Activated CD4-positive, CD25-positive, alpha-beta regulatory T cell (primary cell): ENCODE results near the gene DENND1A.

Source experiments
- DNase-seq, 4 experiments: peaks; one replicate each; lab custom pipeline; 2025; lab: John Stamatoyannopoulos, UW

The DENND1A gene

DNA sequence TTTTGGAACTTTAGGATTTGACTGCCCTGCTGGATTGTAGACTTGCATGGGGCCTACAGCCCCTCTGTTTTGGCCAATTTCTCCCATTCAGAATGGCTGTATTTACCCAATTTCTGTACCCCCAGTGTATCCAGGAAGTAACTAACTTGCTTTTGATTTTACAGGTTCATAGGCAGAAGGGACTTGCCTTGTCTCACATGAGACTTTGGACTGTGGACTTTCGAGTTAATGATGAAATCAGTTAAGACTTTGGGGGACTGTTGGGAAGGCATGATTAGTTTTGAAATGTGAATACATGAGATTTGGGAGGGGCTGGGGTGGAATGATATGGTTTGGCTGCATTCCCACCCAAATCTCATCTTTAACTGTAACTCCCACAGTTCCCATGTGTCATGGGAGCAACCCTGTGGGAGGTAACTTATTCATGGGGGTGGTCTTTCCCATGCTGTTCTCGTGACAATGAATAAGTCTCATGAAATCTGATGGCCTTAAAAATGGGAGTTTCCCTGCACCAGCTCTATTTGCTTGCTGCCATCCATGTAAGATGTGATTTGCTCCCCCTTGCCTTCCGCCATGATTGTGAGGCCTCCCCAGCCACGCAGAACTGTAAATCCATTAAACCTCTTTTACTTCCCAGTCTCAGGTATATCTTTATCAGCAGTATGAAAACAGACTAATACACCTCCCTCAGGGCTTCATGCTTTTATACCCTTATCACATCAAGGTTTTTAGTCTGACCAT, 206.6 kb downstream of the DENND1A start:
- DNase-seq = no peak

DNA sequence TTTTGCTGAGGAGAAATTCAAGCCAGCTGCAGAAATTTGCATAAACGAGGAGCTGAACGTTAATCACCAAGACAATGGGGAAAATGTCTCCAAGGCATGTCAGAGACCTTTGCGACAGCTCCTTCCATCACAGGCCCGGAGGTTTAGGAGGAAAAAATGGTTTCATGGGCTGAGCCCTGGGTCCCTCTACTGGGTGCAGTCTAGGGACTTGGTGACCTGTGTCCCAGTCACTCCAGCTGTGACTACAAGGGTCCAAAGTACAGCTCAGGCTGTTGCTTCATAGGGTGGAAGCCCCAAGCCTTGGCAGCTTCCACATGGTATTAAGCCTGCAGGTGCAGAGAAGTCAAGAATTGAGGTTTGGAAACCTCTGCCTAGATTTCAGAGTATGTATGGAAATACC, 207.5 kb downstream of the DENND1A start:
- no peak for DNase-seq

DNA sequence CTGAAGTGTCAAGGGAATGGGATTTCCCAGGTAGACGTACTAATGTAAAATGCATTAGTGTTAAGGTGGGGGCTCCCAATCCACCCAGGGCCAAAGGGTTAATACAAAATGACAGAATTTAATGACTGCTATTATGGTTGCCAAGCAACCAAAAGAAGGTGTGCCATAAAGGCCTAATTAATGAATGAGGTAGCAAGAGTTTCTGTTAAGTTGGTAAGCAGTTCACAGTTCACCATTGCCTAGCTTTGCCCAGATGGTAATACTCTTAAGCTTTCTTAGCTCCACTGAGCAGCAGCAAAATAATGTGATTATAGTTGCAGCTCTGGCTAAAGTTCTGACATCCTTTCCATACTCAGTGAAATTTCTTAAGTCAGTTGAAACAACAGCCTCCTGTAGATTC, 211.7 kb downstream of the DENND1A start:
- no peak for DNase-seq

DNA sequence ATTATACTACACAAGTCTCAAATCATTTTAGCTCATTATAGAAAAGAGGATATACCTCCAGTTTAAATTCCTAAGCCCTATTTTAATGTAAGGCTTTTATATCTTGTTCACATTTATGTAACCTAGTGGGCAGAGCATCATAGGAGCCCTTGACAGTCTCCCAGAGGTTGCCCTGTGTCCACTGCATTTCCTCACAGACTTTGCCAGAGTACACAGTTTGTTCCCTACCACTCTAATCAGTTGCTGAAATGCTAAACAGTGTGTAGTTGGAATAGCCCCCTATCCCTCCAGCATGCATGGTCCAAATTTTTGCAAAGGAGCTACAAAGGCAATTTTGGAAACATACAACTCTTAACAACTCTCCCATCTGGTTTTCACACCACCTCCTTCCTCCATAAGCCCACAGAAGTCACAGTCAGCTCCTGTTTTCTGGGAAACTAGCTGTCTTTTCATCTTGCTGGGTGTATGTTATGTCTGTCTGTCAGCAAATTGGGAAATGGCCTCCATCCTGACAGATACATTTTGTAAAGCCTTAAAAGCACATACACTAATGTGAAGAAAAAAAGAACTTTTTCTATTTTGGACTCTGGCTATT, 212.2 kb downstream of the DENND1A start:
- DNase-seq = no peak

DNA sequence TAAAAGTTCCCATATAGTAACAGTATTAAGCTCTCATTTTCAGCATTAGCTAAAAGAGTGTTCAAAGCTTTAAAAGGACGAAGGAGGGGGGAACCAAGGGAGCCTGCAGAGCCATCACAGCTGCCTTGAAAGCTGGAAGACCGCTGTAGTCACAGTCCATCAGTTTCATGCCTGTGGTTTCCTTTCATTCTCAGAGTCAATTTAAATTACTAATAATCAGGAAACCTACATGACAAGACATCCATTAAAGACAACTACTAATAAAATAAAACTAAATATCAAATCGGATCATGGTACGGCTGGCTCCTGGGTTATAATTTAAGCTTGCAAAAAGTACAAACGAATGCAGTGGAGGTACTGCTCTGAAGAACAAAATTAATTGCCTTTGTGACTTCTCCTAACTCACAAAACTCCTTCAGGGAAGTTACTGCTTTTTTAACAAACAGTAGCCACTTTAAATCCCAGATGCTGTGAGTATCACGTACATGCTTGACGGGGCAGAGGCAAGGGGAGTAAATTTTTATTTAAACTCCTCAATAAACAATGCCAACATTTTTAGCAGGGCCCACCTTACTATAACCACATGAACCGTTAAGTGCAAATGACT, 213.5 kb downstream of the DENND1A start:
- DNase-seq = no peak

DNA sequence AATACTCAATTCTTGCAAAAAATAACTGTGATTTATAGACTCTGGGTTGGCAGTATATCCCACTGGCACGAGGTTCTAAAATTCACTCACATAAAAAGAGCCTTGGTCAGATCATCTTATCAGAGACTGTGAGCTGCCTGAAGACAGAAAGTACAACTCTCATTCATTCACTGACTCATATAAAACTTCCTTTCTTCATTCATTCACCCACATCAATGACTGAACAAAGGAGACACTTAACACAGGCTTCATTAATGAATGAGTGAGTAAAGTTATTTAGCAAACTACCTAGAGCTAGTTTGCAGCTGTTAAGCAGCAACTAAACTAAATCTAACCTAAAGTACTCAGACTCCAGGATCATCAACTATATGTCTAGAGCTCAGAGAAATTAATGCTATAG, 214.7 kb downstream of the DENND1A start:
- no peak for DNase-seq

DNA sequence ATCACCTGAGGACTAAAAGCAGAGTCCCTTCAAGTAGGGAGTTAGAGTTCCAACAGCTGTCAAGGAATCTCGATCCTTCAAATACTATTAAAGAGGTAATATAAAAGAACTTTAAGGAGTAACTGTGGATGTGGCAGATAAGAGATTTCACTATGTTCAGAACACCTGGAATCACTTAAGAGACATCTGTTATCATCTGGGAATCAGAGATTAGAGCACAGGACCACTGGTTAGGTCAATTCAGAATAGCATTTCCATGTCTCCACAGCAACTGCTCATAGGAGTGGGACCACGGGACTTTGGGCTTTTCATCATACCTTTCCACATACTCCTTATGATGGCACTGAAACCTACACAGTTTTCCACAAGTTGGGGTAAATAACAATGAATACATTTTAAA, 216.6 kb downstream of the DENND1A start:
- DNase-seq = no peak

DNA sequence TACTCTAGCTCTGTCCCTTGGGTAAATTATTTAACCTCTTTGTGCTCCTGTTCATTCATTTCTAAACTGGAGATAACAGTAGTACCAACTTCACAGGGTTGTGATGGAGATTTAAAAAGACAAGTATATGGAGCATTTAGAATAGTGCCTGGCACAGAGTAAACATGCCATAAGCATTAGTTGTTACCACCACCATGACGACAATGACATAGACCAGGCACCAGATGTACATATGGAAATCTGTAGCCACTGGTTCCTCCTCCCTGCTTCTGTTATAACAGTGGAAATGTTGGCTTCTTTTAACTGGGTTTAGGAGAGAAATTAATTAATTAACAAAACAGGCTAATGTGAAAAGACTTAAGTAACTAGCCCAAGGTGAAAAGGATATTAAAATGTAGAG, 217.5 kb downstream of the DENND1A start:
- DNase-seq = no peak

DNA sequence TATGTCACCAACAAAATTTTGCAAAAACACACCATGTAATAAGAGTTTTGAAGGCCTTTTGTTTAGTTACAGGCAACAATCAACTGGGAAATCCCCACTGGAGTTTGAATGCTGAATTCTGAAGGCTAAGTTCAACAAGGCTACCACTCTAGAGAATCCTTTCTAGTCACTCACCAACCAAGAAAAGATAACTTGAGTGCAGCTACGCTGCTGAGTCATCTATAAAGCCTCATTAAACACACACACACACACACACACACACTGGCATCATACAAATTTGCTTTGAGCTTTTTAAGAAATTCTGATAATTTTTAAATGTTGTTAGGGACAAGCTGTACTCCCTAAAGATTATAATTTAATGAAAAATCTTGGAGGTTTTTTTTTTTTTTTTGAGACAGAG, 219.6 kb downstream of the DENND1A start:
- no peak for DNase-seq

DNA sequence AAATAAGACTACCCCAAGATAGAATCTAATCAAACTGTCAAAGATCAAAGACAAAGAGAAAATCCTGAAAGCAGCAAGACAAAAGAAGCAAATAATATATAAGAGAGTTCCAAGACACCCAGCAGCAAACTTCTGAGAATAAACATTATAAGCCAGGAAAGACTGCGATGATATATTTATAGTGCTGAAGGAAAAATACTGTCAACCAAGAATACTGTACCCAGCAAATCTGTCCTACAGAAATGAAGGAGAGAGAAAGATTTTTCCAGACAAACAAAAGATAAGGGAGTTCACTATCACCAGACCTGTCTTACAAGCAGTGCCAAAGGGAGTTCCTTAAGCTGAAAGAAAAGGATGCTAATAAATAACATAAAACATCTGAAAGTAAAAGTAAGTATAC, 227.4 kb downstream of the DENND1A start:
- no peak for DNase-seq

DNA sequence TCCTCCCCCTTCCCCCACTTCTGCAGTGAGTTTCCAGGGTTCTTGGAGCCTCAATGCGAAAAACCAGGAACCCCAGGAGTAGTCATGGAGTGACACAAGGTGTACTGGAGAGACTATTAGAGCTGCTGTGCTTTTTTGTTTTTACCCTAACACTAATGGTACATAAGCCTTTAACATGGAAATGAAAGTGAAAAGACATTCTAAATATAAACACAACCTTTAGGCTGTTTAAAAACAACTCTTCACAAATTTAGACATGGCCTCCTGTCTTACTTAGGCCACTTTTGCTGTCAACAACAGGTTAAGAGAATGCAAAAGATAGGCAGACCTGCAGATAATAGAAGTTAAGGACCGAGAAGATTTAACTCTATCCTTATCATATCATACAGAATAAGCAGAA, 232.2 kb downstream of the DENND1A start:
- no peak for DNase-seq

DNA sequence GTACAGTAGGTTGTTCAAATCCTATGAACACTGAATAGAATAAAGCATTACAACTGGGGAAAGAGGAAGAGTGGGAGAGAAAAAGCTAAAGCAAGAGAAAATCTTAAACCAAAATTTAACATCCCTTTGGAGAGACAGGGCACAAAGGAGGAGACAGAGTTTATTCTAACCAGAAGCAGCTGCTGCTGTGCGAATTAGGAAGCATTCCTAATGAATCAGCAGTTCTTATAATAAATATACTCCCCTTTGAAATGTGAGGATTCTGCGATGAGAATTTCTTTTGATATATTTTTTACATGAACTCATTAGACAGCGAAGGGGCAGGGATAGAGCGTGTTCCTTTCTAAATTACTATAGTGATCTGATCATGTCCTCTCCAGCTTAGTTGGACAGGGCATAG, 233.4 kb downstream of the DENND1A start:
- no peak for DNase-seq

DNA sequence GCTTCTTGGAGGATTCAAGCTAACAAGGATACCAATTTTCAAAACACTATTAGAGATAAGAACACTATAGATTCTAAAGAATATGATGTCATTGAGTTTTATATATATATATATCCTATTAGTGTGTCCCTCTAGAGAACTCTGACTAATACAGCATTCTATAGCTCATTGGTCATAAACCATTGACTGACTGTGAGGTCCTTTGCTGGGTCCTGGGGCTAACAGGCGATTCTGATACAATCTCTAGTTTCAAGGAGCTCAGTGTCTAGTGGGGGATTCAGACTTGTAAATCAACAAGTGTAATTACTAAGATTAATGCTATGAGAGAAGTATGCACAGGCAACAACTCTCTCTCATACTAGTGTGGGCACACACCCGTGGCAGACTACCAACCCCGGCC, 234.5 kb downstream of the DENND1A start:
- DNase-seq = no peak

DNA sequence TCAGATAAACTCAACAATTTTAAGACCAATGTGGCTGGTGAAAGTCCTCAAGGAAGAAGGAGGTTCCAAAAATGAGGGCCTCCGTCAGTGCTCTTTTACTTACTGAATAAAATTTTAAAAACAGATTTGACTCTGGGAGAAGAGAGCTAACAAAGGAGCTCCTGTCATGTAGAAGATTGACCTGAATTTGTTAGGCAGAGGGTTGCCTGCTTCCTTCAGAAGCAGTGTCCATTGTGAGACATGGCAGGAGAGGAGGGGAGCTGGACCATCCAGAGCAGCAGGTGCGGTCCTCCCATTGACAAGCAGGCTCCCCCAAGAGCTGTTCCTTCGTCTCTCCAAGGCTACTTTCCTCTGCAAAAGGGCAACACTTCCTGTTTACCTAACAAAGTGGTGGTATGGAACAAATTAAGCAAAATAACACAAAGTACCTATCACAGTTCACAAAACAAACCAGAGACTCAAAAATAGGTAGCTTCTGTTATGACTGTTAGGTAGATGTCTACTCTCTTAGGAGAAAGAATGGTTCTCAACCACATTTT, 238.1 kb downstream of the DENND1A start:
- DNase-seq = no peak

DNA sequence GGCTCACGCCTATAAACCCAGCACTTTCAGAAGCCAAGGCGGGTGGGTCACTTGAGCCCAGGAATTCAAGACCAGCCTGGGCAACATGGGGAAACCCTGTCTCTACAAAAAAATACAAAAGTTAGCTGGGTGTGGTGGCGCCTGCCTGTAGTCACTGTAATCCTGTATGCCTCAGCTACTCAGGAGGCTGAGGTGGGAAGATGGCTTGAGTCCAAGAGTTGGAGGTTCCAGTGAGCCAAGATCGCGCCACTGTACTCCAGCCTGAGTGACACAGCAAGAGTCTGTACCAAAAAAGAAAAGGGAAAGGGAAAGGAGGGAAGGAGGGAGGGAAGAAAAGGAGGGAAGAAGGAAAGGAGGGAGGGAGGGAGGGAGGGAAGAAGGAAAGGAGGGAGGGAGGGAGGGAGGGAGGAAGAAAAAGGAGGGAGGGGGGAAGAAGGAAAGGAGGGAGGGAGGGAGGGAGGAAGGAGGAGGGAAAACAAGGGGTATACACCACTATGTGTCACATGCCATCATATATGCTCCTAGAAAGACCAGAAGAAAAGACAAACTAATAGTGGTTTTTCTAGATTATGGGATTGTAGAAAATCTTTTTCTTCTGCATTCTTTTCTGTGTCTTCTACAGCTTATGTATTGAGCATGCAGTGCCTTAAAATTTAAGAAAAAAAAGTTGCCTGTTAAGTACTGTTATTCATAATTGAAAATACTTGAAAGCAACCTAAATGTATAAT, 240.1 kb downstream of the DENND1A start:
- DNase-seq = no peak

DNA sequence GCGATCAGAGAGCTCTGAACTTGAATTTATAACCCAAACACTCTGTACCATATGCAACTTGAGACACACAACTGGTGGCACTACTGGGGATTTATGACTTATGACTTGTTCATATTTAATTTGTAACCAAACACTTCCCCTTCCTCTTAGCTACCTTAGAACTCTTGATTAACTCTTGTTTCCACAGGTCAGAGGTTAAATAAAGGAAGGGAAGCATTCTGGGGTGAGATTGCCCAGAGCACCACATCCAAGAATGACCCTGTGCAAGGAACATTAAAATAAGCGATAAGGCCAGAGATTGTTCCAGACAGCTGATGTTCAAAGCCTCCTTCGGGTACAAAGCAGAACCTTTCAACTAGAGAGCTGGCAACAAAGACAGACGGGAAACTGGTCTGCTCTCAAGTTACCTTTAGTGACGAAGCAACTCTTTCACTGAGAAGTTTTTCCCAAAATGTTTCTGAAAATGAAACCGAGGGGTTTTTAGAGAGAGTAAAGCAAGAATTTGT, 242.6 kb downstream of the DENND1A start:
- DNase-seq = no peak

DNA sequence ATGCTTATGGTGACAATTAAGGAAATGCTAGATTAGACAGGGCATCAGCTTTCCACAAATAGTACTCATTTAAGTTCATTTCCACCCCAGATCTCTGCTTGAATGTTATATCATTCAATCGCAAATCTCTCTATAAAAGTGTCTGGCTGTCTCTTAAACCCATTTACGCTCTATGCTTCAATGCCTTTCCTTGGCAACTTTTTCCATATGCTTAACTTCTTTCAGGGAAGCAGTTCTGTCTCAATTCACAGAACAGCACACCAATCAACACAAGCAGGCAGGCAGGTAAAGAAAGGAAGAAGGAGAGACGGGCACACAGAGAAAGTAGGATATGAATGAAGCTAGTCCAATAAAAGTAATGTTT, 243.1 kb downstream of the DENND1A start:
- DNase-seq = no peak

DNA sequence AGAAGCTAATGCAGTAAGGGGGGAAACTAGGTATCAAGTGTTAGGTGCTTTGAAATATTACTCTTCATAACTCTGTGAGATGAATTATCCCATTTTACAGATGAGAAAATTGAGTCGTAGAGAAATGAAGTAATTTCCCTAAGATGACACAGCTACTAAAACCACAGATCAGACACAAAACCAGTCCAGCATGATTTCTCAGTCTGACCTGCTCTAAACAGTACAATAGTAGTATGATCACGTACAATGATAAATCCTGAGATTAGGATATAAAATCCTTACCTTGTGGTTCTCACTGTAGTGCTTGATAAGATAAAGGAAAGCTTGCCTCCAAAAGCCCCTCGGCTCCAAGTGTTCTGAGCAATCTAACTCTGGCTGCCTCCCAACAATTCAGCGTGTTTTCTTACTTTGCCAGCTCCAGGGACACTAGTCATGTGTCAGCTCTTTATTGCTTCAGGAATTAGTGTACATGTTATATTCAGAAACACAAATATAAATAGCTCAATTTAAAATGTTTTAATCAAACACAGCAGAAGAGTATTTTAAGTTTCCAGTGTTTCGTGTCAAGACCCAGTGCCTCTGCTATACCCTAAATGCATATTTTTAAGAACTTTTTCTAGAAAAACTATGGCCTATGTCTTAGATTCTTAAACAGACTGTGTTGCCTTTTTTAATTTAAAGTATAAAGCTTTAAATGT, 243.6 kb downstream of the DENND1A start:
- DNase-seq = no peak

DNA sequence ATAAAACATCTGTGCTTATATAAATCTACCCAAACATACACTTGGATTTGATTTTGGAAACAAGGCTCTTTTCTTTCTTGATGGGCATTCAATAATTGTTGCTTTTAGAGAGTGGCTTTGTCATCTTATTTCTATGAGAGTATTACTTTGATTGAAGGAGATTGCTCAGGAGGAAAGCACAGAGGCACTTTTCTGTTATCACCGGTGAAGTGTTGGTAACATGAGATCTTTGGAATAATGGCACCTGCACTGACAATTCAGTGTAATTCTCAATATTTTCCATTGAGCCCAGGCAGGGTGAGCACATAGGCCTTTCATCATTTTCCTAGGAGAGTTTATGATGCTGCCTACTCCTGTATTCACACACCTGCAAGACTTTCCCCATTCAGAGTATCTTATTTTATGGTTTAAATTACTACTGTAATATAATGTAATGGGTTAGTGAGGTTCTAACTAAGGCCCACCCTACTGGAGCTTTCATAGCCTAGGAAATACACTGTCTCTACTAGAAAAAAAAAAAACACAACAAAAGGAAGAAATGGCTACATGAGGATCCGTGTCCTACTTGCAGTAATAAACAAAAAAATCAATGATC, 244.3 kb downstream of the DENND1A start:
- DNase-seq = no peak

DNA sequence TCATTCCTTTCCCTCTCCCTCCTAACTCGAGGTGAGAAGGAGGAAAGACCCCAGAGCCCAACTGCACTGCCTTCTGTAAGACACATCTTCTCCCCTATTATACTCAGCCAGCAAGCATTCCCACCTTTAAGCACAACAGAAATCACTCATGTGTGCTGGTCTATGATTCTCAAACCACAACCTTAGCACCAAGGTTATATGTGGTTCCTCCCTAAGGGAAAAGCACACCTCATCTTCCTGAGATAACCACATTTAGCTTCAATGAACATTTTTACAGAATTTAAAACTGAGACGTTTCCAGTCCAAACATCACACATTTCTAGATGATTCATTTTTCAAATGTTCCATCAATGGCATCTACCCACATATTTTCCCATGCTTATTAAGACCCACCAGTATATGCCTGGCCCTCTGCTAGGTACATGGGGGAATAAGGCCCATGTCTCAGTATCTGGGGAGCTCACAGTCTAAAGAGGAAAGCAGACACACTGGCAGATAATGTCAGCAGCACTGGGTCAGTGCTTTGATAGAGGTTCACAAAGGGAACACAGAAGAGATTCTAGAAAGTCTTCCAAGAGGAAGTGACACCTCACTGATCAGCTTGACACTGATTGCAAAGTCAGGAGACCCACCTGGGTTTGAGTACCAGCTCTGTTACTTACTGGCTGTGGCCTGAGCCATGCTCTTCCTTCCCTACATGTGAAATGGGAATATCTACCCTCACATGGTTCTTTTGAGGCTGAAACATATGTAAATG, 245.4 kb downstream of the DENND1A start:
- no peak for DNase-seq

DNA sequence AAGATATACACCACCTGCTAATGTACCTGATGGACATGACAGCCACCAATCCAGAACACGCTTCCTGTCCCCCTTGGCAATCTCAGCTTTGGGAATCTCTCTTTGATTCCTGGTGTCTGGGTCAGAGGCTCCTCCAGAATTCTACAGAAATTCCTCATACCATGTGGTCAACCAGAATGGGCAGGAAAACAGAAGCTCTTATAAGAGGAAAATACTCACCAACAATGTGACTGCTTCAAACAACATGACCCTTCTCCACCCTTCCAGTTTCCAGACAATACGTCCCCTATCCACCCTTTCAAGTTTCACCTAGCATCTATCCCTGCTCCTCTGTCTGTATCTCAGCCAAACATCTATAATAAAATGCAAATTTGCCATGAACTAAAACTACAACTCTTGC, 247.2 kb downstream of the DENND1A start:
- DNase-seq = no peak
